Thoracic aorta (tissue), 2 donors: ENCODE data around the gene TBK1. TPM values are rescaled to one million over a fixed set of nuclear protein-coding genes. Genes with fewer than 3 reads are reported as not detected.

Experiments used
- ATAC-seq: fragments of 150-250 bp; one replicate; pipeline ENCODE4 v1.8.0; 2017; ENCODE audit warnings: low read depth; ENCODE audit not compliant: insufficient number of reproducible peaks, low FRiP score
- DNase-seq: peaks from one replicate; pipeline ENCODE4 v3.0.0-alpha.2; 2020; ENCODE audit warnings: low spot score
- H3K27ac ChIP-seq, 2 donors: fragments of 200-600 bp; sonication (generic); 1 replicate in 1 of 2; 2 replicates in 1 of 2; pipeline ENCODE4 v1.5.1; 2016; ENCODE audit warnings: mild to moderate bottlenecking in 2 of 2, moderate library complexity in 2 of 2
- H3K27me3 ChIP-seq: fragments of 200-600 bp; sonication (generic); replicated peaks from 2 replicates; pipeline ENCODE4 v1.6.0; 2016; ENCODE audit warnings: mild to moderate bottlenecking; ENCODE audit not compliant: insufficient read depth
- H3K36me3 ChIP-seq: fragments of 200-600 bp; sonication (generic); one replicate; pipeline ENCODE4 v1.5.1; 2016
- H3K4me1 ChIP-seq, 2 donors: fragments of 200-600 bp; sonication (generic); 1 replicate in 1 of 2; 2 replicates in 1 of 2; pipeline versions ENCODE4 v1.5.1 to v1.6.0; 2016; ENCODE audit warnings: low read depth in 2 of 2, mild to moderate bottlenecking in 1 of 2; ENCODE audit not compliant: control insufficient read depth in 1 of 2
- H3K4me3 ChIP-seq: fragments of 200-600 bp; sonication (generic); 2 replicates; pipeline ENCODE4 v1.5.1; 2016; ENCODE audit warnings: mild to moderate bottlenecking
- H3K9me3 ChIP-seq: fragments of 200-600 bp; sonication (generic); 2 replicates; pipeline ENCODE4 v1.5.1; 2016
- CTCF ChIP-seq: fragments of 200-600 bp; sonication (generic); IDR thresholded peaks from one replicate; pipeline ENCODE4 v1.5.1; 2019; ENCODE audit warnings: antibody characterized with exemption
- total RNA-seq, 2 donors: library from RNA; depleted of rRNA; stranded (reverse); fragments of >200 nt; gene quantifications; one replicate each; pipeline versions ENCODE4 v1.1.0 to v1.2.3, GENCODE V29; 2016

The TBK1 gene
- total RNA-seq, 2 donors from 2014 or later: 26.3 to 39.3 TPM

- Histone ChIP-seq H3K4me3 (no peak overlapping the region), H3K9me3 (no peaks in the 10 kb centered on the region), H3K36me3 (no peaks in the 10 kb centered on the region), H3K27me3 (no peaks in the 10 kb centered on the region), H3K27ac (no peak overlapping the region), H3K4me1 (no peaks in the 10 kb centered on the region)
- TF ChIP-seq CTCF: no peak
- DNase-seq (no peak), ATAC-seq (no peak)
Measured at GRCh38 chr12:64526859-64527258, 74.9 kb downstream of the TBK1 start.

- no peak overlapping the region for H3K27ac ChIP-seq
- H3K4me1 ChIP-seq: no peaks in the 10 kb centered on the region
- H3K36me3 ChIP-seq: no peaks in the 10 kb centered on the region
- ATAC-seq (no peak), DNase-seq (no peak)
- H3K9me3 ChIP-seq: no peaks in the 10 kb centered on the region
- no peak overlapping the region for H3K4me3 ChIP-seq
- TF ChIP-seq CTCF: no peak
- no peaks in the 10 kb centered on the region for H3K27me3 ChIP-seq
Measured at GRCh38 chr12:64528616-64529015, 76.7 kb downstream of the TBK1 start.

GRCh38 chr12:64530566-64530965 is 78.6 kb downstream of the TBK1 start:
- Histone ChIP-seq H3K9me3 (no peaks in the 10 kb centered on the region), H3K4me1 (no peaks in the 10 kb centered on the region), H3K36me3 (no peaks in the 10 kb centered on the region), H3K27ac (no peak overlapping the region), H3K27me3 (no peaks in the 10 kb centered on the region), H3K4me3 (no peak overlapping the region)
- no peak for TF ChIP-seq CTCF
- DNase-seq: no peak
- no peak for ATAC-seq

- Histone ChIP-seq H3K4me3 (no peak overlapping the region), H3K36me3 (no peaks in the 10 kb centered on the region), H3K27ac (no peak overlapping the region), H3K4me1 (no peaks in the 10 kb centered on the region), H3K9me3 (no peaks in the 10 kb centered on the region), H3K27me3 (no peaks in the 10 kb centered on the region)
- DNase-seq (no peak), ATAC-seq (no peak)
- no peak for TF ChIP-seq CTCF
Measured at GRCh38 chr12:64531665-64532334, 79.9 kb downstream of the TBK1 start.

GRCh38 chr12:64532734-64533351 is 80.9 kb downstream of the TBK1 start:
- Histone ChIP-seq H3K36me3 (no peaks in the 10 kb centered on the region), H3K27me3 (no peaks in the 10 kb centered on the region), H3K4me1 (no peaks in the 10 kb centered on the region), H3K9me3 (no peaks in the 10 kb centered on the region), H3K4me3 (no peak overlapping the region), H3K27ac (no peak overlapping the region)
- no peak for DNase-seq
- no peak for TF ChIP-seq CTCF
- ATAC-seq: no peak
